GM19240 (cell line): Measurements from ENCODE around the gene LIPA.
"Not testable (repeated sequence)": the region's sequence is repeated elsewhere in the genome, so short reads cannot be mapped to it uniquely, and the experiment has no call there.

Source experiments
- DNase-seq: peaks from one replicate; pipeline ENCODE4 v3.0.0; 2011; ENCODE audit warnings: low spot score; ENCODE audit not compliant: insufficient read length

LIPA gene

GRCh38 chr10:89209718-89210117 lies 41.9 kb downstream of the LIPA start:
- no peak for DNase-seq

- no peak for DNase-seq
Observed at GRCh38 chr10:89207801-89208551, 43.6 kb downstream of the LIPA start.

- no peak for DNase-seq
Observed at GRCh38 chr10:89207181-89207800, 44.3 kb downstream of the LIPA start, which contains the start of gene CH25H. CH25H (minus strand) TSS chr10:89207317; CDS start chr10:89207292, 25 bp downstream.

- DNase-seq: no peak
Observed at GRCh38 chr10:89206402-89207180, 45.0 kb downstream of the LIPA start.

- no peak for DNase-seq
Observed at GRCh38 chr10:89204621-89205185, 46.9 kb downstream of the LIPA start.

GRCh38 chr10:89203237-89203636 lies 48.3 kb downstream of the LIPA start:
- no peak for DNase-seq

- no peak for DNase-seq
Observed at GRCh38 chr10:89202033-89202425, 49.5 kb downstream of the LIPA start.

GRCh38 chr10:89201345-89202032 lies 50.1 kb downstream of the LIPA start:
- no peak for DNase-seq

GRCh38 chr10:89197473-89197872 lies 54.1 kb downstream of the LIPA start:
- no peak for DNase-seq

GRCh38 chr10:89191301-89191700 lies 60.3 kb downstream of the LIPA start:
- DNase-seq: not testable (repeated sequence)

GRCh38 chr10:89189211-89189734 lies 62.3 kb downstream of the LIPA start:
- no peak for DNase-seq

- no peak for DNase-seq
Observed at GRCh38 chr10:89185658-89186057, 65.9 kb downstream of the LIPA start.

GRCh38 chr10:89184638-89185037 lies 66.9 kb downstream of the LIPA start:
- DNase-seq: no peak

GRCh38 chr10:89183571-89183970 lies 68.0 kb downstream of the LIPA start:
- no peak for DNase-seq

GRCh38 chr10:89182894-89183293 lies 68.7 kb downstream of the LIPA start:
- DNase-seq: no peak

- no peak for DNase-seq
Observed at GRCh38 chr10:89175816-89176215, 75.8 kb downstream of the LIPA start.

- no peak for DNase-seq
Observed at GRCh38 chr10:89173075-89173474, 78.5 kb downstream of the LIPA start.

- DNase-seq: no peak
Observed at GRCh38 chr10:89171996-89172395, 79.6 kb downstream of the LIPA start.

GRCh38 chr10:89171263-89171872 lies 80.2 kb downstream of the LIPA start:
- no peak for DNase-seq

GRCh38 chr10:89168354-89168900 lies 83.1 kb downstream of the LIPA start:
- DNase-seq: not testable (repeated sequence)
